GM19240 (cell line): ENCODE data around the gene ZRANB3.

Source experiments
- DNase-seq: peaks from one replicate; pipeline ENCODE4 v3.0.0; 2011; ENCODE audit warnings: low spot score; ENCODE audit not compliant: insufficient read length

Gene ZRANB3

DNA sequence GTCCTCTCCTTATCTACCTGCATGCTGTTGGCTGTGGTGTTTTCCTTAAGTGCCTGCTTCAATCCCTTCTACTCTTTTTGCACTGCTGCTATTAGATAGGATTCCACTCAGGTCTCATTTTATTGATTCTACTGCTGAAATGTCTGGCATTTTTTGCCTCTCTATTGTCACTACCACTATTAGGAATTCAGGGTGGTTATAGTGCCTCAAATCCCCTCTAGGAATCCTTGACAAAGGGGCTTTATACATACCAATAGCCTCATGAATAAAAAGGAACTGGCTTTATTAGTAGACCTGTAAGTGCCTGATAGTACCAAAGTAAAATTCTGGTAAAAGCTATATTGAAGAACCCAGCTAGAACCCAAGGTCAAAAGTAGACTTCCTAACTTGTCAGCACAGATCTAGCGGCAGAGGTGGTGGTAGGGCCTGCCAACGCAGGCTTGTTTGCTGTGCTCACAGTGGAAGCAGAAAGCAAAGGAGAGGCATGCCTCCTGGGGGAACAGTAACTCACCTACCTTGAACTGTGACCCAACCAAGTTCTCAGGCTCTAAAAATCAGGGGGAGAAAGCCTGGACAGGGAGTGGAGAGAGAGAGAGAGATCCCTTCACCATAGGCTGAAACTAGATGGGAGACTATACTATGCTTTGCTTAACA is 278.1 kb downstream of the ZRANB3 start:
- DNase-seq, result no peak

DNA sequence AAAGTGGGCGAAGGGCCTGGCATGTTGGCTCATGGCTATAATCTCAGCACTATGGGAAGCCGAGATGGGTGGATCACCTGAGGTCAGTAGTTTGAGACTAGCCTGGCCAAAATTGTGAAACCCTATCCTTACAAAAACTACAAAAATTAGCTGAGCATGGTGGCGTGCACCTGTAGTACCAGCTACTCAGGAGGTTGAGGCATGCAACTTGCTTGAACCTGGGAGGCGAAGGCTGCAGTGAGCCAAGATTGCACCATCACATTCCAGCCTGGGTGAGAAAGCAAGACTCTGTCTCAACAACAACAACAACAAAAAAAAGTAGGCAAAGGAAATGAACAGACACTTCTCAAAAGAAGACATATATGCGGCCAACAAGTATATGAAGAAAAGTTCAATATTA is 282.4 kb downstream of the ZRANB3 start:
- no peak for DNase-seq

DNA sequence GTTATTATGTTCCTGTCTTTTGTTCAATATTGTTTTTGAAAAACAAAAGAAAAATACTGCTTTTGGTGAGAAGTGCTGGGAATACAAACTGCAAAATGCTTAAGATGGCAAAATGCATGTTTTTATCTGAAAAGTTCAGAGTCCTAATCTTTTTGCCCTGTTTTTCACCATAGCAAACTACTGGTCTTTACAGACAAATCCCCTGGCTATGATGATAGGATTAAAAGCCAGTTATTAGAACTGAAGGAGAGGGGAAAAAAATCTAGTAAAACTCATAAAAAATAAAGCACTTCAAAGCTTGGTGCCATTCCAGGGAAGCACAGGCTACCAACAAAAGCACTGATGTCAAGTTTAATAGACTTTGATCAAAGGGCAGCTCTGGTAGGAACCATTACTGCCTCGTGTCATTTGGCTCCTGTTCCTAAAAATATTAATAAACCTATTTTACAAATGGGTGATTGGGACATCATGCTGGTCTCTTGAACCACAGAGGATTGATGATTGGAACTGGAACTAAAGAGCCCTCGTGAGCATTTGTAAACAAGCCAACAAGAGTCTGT is 284.2 kb downstream of the ZRANB3 start:
- DNase-seq, result no peak

DNA sequence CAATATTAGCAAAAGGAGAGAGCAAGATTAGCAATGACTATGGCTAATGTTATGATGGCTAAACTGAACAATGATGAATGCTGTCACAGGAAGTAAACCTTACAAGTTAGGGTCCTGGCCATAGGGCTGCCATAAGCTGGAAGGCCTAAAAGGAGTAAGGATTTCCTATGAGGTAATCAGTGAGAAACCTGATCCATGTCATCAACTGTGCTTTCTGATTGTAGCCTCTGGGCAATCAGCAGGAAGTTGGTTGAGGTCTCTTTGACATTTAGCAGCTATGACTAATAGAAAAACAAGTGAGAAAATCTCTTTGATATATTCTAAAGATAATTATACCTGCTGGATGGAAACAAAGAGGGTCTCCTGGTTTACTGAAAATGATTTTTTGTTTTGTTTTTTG is 285.9 kb downstream of the ZRANB3 start:
- DNase-seq, result no peak

DNA sequence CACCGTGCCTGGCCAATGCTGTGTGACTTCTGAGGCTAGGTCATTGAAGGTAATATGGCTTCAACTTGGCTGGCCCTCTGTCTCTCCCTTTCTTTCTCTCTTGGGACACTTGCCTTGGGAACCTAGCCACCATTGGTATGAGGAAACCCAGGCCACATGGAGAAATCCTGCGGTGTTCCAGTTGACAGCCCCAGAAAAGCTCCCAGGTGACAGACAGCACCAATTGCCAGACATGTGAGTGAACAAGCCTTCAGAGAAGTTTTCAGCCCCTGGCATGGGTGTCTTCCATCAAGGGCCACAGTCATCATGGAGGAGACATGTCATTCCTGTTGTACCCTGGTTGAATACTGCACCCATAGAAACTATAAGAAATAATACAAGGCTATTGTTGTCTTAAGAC is 292.4 kb downstream of the ZRANB3 start:
- DNase-seq, result no peak

DNA sequence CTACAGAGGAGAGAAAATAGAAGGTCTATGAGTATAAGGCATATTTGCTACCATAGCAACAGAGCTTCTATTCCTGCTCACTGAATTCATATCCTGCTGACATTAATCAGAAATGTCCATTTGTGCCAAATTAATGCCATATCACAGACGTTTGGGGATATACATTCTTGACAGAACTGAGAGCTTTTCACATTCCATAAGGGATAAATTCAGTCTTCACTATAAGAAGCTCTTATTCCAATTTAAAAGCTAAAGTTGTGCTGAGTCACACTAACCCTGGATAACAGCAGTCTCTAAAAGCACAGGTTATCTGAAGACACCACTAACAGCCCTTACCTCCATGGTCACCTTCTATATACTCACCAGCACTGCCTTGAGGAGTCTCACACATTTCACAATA is 300.9 kb downstream of the ZRANB3 start:
- DNase-seq, result no peak

DNA sequence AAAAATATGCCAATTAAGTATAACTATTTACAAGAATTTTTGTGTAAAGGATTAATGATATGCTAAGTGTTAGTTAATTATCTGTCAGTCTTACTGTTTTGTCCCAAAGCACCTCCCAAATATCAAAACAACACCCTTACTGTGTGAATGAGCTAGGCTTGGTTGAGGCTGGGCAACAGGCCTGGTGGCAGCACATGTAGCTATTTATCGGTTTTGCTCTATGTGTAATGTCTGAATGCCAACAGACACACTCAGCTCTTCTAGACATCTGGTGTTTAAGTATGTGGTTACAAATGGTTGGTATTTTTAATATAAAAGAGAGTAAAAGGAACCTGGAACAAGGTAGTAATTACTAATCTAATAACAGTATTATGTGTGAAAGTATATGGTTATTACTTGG is 303.6 kb downstream of the ZRANB3 start:
- no peak for DNase-seq

DNA sequence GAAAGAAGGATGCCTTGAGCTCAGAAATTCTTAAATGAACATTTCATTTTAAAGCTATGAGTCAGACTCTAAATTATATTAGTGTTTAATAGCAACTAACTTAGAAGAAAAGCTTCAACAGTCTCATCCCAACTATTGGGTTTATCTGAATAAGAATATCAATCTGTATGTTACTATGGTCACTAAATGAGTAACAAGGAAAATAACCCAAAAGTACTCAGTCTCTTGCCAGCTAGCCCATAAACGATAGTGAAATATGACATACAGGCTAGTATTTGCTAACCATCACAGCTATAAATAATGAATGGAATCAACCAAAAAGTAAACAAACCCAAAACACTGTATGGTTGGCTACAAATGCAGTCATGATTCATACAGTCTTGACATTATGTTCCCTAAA is 304.1 kb downstream of the ZRANB3 start:
- DNase-seq, result no peak

DNA sequence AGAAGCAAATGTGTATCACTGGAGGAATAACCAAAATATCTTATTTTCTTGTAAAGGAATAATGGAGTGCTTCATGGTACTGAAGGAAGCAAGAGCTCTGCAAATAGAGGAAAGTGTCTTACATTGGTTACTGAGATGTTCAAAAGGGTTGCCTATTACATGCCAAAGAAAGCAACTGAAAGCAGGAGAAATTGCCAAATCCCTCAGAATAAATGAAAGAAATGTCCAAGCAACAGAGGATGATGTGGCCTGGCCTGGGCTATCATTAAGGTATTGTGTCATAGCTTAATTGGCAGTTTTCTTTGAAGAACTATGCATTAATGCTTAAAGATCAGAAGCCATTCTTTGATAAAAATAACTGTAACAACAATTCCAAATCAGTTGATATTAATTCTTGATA is 305.2 kb downstream of the ZRANB3 start:
- DNase-seq, result no peak

DNA sequence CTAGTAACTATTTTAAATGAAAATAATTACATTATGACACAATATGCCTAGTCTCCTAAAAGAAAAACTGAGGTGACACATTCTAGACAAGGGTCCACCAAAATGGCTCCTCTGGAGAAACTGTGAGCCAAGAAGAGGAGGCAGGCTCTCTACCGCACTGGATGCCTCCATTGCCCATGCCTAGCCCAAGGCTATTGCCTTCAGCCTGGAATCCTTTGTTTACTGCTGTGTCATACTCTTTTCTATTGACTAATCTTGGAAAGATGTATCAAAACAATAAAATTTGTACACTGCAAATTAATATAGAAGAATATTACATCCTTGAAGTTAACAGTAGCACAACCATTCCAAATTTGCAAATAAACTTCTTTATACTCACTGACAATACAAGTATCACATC is 311.8 kb downstream of the ZRANB3 start:
- DNase-seq, result no peak

DNA sequence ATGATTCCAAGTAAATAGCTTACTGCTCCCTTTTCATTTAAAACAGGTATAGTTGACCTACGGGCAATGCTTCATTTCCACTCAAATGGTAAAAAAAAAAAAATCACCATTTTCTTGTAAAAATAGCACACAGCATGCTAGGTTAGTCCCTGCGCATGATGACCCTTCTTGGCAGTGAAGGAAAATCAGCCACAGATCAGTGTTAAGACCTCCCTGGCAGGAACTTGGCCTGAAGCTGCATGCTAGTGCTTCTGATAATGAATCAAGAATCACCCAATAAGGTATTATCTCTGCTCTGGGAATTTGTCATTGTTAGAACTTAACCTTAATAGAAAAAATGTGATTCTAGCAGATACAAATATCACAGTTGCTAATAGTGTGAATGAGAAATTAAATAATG is 312.6 kb downstream of the ZRANB3 start:
- DNase-seq, result no peak

DNA sequence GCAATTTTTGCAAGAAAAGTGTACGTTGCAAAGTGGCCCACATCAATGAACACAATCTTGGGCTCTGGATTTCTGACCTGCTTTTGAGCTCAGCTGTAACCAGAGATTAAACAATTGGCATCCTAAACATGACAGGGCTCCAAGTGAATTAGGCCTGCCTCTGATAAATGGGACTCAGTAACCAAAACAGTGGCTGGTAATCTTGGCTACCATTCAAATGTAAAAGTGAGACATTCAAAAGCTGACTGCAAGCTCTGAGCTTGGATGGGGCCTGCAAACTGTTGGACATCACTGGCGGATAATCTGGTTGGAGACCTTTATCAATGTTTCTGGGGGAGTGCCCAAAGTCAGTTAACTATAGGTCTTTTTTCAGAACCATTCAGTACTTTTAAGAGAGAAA is 318.3 kb downstream of the ZRANB3 start:
- DNase-seq, result no peak

DNA sequence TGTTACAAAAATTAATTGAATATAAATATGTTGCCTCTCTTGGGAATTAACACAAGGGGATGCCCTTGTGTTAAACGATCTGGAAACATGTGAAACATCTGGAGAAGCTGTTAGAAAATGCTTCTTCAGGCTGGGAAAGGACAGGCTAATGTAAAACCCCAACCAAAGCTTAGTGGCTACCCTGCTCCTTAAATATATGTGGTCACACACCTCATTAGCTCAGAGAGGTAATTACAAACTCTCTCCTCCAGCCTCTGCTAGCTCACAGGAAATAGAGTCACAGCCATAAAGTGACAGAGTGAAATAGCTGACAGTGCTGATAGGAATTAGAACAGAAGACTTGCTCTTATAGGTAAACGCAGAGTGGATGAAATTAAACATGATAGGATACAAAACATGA is 323.0 kb downstream of the ZRANB3 start:
- no peak for DNase-seq

DNA sequence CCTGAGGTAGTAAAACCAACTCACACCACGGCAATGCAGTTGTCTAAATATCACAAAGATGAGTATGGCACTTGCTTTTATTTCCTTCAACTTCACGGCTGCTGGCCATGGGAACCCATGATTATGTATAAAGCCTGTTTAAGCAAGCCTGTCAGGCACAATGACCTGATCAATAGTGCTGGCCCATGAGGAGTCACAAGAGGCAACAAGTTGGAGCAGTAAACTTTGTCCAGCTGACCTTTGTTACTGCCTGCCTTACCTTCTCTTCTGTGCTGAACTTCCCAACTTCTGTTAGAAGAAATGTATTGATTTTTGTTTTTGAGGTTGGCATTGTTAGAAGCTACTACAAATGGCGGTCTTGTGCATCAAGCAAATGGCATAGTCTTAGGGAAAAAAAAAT is 327.1 kb downstream of the ZRANB3 start:
- no peak for DNase-seq

DNA sequence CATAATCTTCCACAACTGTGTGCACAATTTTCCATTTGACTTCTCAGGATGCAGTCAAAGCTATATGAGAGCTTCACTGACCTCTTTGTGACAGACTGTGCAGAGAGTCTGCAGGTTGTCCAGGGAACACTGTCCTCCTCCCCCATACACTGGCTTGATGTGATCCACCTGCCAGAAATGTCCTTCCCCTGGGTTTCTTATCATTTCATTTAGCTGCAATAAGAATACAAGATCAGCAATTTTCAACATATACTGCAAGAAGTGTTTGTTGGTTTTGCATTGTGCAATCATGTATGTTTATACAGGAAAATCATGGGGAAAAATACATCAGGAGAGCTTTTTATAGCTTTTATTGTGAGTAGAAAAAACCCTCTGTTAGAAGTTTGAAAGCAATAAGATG is 328.3 kb downstream of the ZRANB3 start:
- DNase-seq, result no peak

DNA sequence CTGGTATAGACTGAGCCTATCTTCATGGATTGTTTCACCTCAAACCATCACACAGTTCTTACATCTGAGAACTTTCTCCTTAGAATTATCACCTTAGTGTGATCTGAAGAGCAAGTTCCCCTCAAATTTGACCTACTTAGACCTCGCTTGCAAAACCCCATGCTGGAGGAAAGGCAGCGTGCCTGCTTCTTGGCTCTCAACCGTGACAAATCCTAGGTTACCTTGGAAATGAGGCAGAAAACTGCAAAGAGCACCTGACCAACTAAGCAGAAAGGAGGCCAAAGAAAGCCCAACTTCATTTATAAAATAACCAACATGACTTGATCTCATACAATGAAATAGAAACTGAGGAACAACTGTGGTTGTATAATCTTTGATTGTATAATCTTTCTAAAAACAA is 332.5 kb downstream of the ZRANB3 start:
- DNase-seq, result no peak

DNA sequence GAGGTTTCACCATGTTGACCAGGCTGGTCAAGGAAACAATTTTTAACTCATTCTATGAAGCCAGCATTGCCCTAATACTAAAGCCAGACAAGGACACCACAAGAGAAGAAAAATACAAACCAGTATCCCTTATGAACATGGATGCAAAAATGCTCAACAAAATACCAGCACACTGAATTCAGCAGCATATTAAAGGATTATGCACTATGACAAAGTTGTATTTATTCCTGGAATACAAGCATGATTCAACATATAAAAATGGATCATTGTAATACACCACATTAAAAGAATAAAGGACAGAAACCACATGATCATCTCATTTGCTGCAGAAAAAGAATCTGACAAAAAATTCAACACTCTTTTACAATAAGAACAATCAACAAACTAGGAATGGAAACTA is 340.2 kb downstream of the ZRANB3 start:
- DNase-seq, result no peak

DNA sequence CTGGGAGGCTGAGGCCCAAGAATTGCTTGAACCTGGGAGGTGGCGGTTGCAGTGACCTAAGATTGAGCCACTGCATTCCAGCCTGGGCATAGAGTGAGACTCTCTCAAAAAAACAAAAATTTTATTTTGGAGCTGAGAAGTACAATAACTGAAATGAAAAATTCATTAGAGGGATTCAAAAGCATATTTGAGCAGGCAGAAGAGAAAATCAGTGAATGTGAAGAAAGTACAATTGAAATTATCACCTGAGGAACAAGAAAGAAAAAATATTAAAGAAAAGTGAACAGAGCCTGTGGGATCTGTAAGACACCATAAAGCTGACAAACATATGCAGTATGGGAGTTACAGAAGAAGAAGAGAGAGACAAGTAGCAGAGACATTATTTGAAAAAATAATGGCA is 341.9 kb downstream of the ZRANB3 start:
- DNase-seq, result no peak

DNA sequence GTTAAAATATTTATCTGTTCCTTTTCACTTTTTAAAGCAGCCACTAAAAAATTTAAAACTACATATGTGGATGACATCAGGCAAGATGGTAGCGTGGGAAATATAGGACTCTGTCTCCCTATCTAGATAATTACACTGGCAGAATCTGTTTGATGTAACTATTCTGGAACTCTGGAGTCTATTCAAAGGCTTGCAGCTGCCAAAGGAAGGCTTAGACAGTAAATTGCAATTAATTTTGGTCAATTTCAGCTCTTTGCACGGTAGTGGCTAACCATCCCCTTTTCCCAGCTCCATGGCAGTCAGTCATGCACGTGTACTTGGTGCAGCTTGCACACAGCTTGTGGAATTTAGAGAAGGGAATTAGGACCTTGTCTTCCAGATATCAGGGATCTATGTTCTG is 343.7 kb downstream of the ZRANB3 start:
- no peak for DNase-seq

DNA sequence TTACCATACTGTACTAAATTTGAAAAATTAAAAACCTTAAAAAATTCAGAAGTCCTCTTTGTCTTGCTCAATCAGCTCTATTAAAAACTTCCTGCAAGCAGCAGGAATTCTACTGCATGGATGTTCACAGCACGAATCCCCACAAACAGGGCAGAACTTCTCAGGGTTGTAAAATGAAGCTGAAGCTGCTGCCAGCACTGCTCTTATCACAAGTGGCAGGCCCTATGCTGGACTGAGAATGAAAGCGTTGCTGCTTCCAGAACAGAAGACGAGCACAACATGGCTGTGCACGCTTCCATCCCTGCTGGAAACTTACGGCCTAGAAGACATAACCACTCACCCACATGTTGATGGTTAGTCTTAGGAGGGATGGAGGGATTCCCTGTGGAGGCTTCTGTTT is 345.0 kb downstream of the ZRANB3 start:
- DNase-seq, result no peak

DNA sequence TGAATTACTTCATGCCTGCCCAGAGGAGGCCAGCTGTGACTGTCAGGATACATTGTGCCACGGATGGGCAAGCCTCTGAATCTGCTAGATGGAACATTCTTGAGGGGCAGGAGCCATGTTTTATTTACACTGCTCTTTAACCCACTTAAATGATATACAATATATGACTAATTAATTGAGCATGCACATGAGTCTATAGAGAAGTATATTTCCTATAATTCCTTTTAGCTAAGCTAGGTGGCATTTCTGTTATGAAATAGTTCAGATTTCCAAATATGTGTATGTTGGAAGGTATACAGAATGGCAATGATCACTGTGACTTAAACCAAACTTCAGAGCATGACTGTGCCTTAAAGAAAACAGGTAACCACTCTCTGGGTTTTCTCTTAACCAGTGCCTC is 347.2 kb downstream of the ZRANB3 start:
- no peak for DNase-seq

DNA sequence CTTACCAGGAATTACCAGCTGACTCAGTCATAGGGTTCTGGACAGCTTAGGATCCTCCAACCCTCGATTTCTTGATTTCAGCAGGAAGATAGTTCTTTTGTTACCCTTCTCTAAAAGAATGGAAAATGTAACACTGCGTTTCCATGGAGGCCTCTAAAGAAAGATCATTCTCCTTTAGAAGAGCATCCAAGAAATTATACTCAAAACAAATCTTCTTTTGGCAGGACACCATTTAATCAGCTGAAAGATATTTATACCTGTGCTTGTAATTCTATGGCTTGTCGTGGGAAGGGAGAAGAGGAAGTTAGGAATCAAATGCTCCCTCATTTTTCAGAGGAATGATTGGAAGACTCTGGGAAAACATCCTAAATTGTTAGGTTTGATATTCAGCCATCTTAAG is 348.4 kb downstream of the ZRANB3 start:
- DNase-seq, result no peak

DNA sequence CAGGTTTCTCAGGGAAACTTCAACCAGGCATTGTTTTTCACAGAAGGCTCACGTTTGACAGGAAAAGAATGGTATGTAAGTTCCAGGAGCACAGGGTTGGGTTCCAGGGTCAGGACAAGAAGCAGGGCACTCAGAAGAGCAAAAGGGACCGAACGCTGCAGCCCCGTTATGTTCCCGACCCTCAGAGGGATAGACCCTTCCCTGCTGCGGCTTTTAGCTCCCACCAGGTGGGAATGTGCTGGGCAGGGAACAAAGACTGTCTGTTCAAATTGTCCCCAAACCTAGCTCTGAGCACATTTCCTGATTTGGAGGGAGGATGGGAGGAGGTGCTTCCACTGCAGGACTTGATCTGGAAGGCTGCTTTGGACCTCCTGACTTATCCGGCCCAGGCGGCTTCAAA is 348.8 kb downstream of the ZRANB3 start:
- no peak for DNase-seq

DNA sequence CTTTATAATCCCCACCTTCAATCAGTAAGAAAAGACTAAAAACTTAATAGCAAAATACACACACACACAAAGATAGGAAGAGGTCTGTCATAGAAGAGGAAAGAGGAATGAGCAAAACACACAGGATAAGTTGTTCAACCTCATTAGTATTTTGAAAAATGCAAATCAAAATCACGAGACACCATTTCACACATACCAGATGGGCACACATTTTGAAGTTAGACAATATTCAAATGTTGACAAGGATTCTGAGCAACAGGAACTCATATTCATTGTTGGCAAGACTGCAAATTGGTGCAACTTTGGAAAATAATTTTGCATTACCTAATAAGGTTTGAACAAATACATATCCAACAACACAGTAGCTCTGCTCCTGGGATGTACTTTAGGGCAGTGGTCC is 351.3 kb downstream of the ZRANB3 start:
- no peak for DNase-seq
